Activated CD4-positive, alpha-beta T cell treated with anti-CD3 and anti-CD28 coated beads, Interleukin-2, amount 10 ng/mL, durations not matched to agents 7 days and 5 days (primary cell): ENCODE data around the gene MARCOL. TPM values are rescaled to one million over a fixed set of nuclear protein-coding genes. Genes with fewer than 3 reads are reported as not detected.
"Not testable (repeated sequence)": the region's sequence is repeated elsewhere in the genome, so short reads cannot be mapped to it uniquely, and the experiment has no call there.

ENCODE experiments used
- CTCF ChIA-PET: fragments of 350-600 bp; sonication (Branson Sonifier 250); formaldehyde crosslinking; loops from one replicate; lab custom pipeline; 2021; ENCODE audit warnings: antibody characterized with exemption; lab: Charles Lee
- POLR2A ChIA-PET: fragments of 350-600 bp; sonication (Branson Sonifier 250); formaldehyde crosslinking; loops from one replicate; lab custom pipeline; 2021; ENCODE audit warnings: antibody characterized with exemption; lab: Charles Lee
- DNase-seq: peaks from one replicate; pipeline ENCODE4 v3.0.0-alpha.2; 2020
- H3K27ac Mint-ChIP-seq: one replicate; pipeline ENCODE4 v1.8.0; 2021; ENCODE audit warnings: mild to moderate bottlenecking, moderate library complexity, mixed read lengths
- H3K27me3 Mint-ChIP-seq: one replicate; pipeline ENCODE4 v1.8.0; 2021; ENCODE audit warnings: mixed read lengths
- H3K36me3 Mint-ChIP-seq: one replicate; pipeline ENCODE4 v1.8.0; 2021; ENCODE audit warnings: low read depth, mixed read lengths
- H3K4me1 Mint-ChIP-seq: one replicate; pipeline ENCODE4 v1.8.0; 2021; ENCODE audit warnings: mixed read lengths
- H3K4me3 Mint-ChIP-seq: one replicate; pipeline ENCODE4 v1.8.0; 2021; ENCODE audit warnings: mild to moderate bottlenecking, moderate library complexity, mixed read lengths
- H3K9me3 Mint-ChIP-seq: one replicate; pipeline ENCODE4 v1.8.0; 2021; ENCODE audit warnings: mixed read lengths
- total RNA-seq, 2 experiments: library from RNA; stranded (reverse); gene quantifications; one replicate each; pipeline ENCODE4 v1.2.3, GENCODE V29; 2021

The MARCOL gene
- total RNA-seq, 2 experiments from 2014 or later = not detected

DNA sequence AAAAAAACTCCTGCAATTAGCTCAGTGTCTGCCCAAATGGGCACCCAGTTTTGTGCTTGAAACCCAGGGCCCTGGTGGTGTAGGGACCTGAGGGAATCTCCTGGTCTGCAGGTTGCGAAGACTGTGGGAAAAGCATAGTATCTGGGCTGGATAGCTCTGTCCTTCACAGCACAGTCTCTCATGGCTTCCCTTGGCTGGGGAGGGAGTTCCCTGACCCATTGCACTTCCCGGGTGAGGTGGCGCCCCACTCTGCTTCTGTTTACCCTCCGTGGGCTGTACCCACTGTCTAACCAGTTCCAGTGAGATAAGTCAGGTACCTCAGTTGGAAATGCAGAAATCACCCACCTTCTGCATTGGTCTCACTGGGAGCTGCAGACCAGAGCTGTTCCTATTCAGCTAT, 43.0 kb downstream of the MARCOL start:
- H3K27ac Mint-ChIP-seq, H3K36me3 Mint-ChIP-seq, POLR2A ChIA-PET, H3K4me1 Mint-ChIP-seq, H3K27me3 Mint-ChIP-seq, DNase-seq, H3K4me3 Mint-ChIP-seq, H3K9me3 Mint-ChIP-seq: not testable (repeated sequence)
- CTCF ChIA-PET = interaction anchor here (0.7 kb wide), 1 partner anchor 721 kb away, joined by 4 read pairs; no protein-coding TSS in a partner anchor

DNA sequence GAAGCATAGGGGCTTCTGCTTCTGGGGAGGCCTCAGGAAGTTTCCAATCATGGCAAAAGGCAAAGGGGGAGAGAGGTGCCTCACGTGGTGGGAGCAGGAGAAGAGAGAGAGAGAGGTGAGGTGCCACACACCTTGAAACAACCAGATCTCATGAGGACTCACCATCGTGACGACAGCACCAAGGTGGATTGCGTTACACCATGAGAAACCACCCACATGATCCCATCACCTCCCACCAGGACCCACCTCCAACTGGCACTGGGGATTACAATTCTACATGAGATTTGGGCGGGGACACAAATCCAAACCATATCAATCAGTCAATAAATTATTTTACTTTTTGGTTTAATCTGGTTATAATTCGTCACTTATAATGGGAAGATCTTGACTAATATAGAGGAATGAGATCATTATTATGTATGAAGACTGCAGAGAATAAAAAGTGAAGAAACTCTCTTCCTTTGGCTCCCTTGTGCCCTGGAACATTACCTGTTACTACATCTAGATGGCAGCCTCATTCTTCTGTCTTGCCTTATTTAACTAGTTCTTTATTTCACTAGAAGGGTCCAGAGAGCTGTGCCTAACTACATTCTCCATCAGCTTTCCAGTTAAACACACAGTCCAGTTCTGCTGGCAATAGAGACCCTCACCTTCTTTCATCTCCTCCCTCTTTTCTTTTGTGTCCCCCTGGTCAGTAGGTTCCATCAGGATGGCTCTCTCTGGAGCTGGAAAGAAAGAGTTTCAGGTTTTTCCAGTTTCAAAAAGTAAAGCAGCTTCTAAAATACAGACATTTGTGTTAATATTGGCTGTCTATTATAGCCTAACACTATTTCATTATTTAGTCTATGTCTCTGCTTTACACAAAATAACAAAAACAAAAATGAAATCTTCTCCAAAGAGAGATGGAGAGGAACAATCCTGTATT, 52.2 kb downstream of the MARCOL start:
- no peak overlapping the region for H3K4me3 Mint-ChIP-seq
- no peaks in the 10 kb centered on the region for H3K9me3 Mint-ChIP-seq
- DNase-seq = no peak
- H3K36me3 Mint-ChIP-seq = no peaks in the 10 kb centered on the region
- no peak overlapping the region for H3K27ac Mint-ChIP-seq
- no peaks in the 10 kb centered on the region for H3K27me3 Mint-ChIP-seq
- no peaks in the 10 kb centered on the region for H3K4me1 Mint-ChIP-seq
- CTCF ChIA-PET = no interaction called here
- POLR2A ChIA-PET = no interaction called here

Other genes with a start within 250 kb of the MARCOL start
- not detected for gene SPINK5, start 174.5 kb upstream of the MARCOL start, total RNA-seq
- not detected for gene SPINK14, start 70.0 kb upstream of the MARCOL start, total RNA-seq
- gene SPINK6, start 35.5 kb upstream of the MARCOL start, total RNA-seq = not detected
- not detected for gene SPINK13, start 30.3 kb downstream of the MARCOL start, total RNA-seq
- not detected for gene SPINK7, start 73.9 kb downstream of the MARCOL start, total RNA-seq
- not detected for gene SPINK9, start 97.0 kb downstream of the MARCOL start, total RNA-seq
- 10 to 100 TPM; 48.5 to 53.1 TPM for gene FBXO38, start 145.4 kb downstream of the MARCOL start, total RNA-seq